HepG2 (cell line): ENCODE measurements around the gene SLC6A17. TPM values are rescaled to one million over a fixed set of nuclear protein-coding genes. Genes with fewer than 3 reads are reported as not detected.

Source experiments
- CAMTA2 ChIP-seq: sonication (generic); formaldehyde crosslinking; IDR thresholded peaks from 2 replicates; pipeline ENCODE4 v1.4.0; 2020; ENCODE audit warnings: mild to moderate bottlenecking, missing genetic modification reagents, borderline replicate concordance
- CENPT ChIP-seq: sonication (generic); formaldehyde crosslinking; IDR thresholded peaks from 2 replicates; pipeline ENCODE4 v1.8.0; 2022; ENCODE audit warnings: low read depth, mild to moderate bottlenecking, moderate library complexity, missing genetic modification reagents
- CSRNP2 ChIP-seq: sonication (generic); formaldehyde crosslinking; conservative IDR thresholded peaks from 2 replicates; pipeline ENCODE4 v1.8.0; 2022; ENCODE audit warnings: low read depth, missing genetic modification reagents
- E2F2 ChIP-seq: sonication (generic); formaldehyde crosslinking; IDR thresholded peaks from 2 replicates; pipeline ENCODE4 v1.4.0; 2020; ENCODE audit warnings: missing genetic modification reagents, borderline replicate concordance
- KAT8 ChIP-seq: IDR thresholded peaks from 2 replicates; pipeline ENCODE4 v1.6.1; 2016; ENCODE audit warnings: missing genetic modification reagents, missing compliant biosample characterization
- NFE2 ChIP-seq: sonication (generic); formaldehyde crosslinking; IDR thresholded peaks from 2 replicates; pipeline ENCODE4 v1.4.0; 2020; ENCODE audit warnings: missing genetic modification reagents
- SIX1 ChIP-seq: sonication (generic); formaldehyde crosslinking; IDR thresholded peaks from 2 replicates; pipeline ENCODE4 v1.4.0; 2020; ENCODE audit warnings: missing genetic modification reagents, borderline replicate concordance
- SRSF1 ChIP-seq: fragments of 200-400 bp; formaldehyde crosslinking; optimal IDR thresholded peaks from 2 replicates; pipeline ENCODE3; 2017; ENCODE audit warnings: mild to moderate bottlenecking, low read depth, low read length, moderate library complexity
- TOPORS ChIP-seq: sonication (generic); formaldehyde crosslinking; IDR thresholded peaks from 2 replicates; pipeline ENCODE4 v1.8.0; 2023; ENCODE audit warnings: mild to moderate bottlenecking, missing genetic modification reagents
- ZBTB34 ChIP-seq: sonication (generic); formaldehyde crosslinking; IDR thresholded peaks from 2 replicates; pipeline ENCODE4 v1.8.0; 2022; ENCODE audit warnings: mild to moderate bottlenecking, missing genetic modification reagents
- ZIK1 ChIP-seq: sonication (generic); formaldehyde crosslinking; IDR thresholded peaks from 2 replicates; pipeline ENCODE4 v1.5.0; 2020; ENCODE audit warnings: mild to moderate bottlenecking, low read depth, missing genetic modification reagents, borderline replicate concordance
- ZMAT3 ChIP-seq: sonication (generic); formaldehyde crosslinking; conservative IDR thresholded peaks from 2 replicates; pipeline ENCODE4 v1.7.0; 2021; ENCODE audit warnings: missing genetic modification reagents
- ZNF101 ChIP-seq: sonication (generic); formaldehyde crosslinking; IDR thresholded peaks from 2 replicates; pipeline ENCODE4 v1.4.0; 2020; ENCODE audit warnings: mild to moderate bottlenecking, low read depth, missing genetic modification reagents, borderline replicate concordance
- ZNF20 ChIP-seq: sonication (generic); formaldehyde crosslinking; IDR thresholded peaks from 2 replicates; pipeline ENCODE4 v1.4.0; 2020; ENCODE audit warnings: mild to moderate bottlenecking, moderate library complexity, missing genetic modification reagents
- ZNF230 ChIP-seq: sonication (generic); formaldehyde crosslinking; IDR thresholded peaks from 2 replicates; pipeline ENCODE4 v1.4.0; 2020; ENCODE audit warnings: mild to moderate bottlenecking, missing genetic modification reagents
- ZNF326 ChIP-seq: sonication (generic); formaldehyde crosslinking; IDR thresholded peaks from 2 replicates; pipeline ENCODE4 v1.4.0; 2020; ENCODE audit warnings: missing genetic modification reagents, borderline replicate concordance
- ZNF441 ChIP-seq: sonication (generic); formaldehyde crosslinking; IDR thresholded peaks from 2 replicates; pipeline ENCODE4 v1.7.0; 2021; ENCODE audit warnings: missing genetic modification reagents, borderline replicate concordance
- ZNF580 ChIP-seq: IDR thresholded peaks from 2 replicates; pipeline ENCODE4 v1.6.1; 2016; ENCODE audit warnings: low read depth, borderline replicate concordance
- ZNF597 ChIP-seq: sonication (generic); formaldehyde crosslinking; IDR thresholded peaks from 2 replicates; pipeline ENCODE4 v1.5.0; 2020; ENCODE audit warnings: missing genetic modification reagents
- ZNF709 ChIP-seq: sonication (generic); formaldehyde crosslinking; IDR thresholded peaks from 2 replicates; pipeline ENCODE4 v1.5.0; 2020; ENCODE audit warnings: mild to moderate bottlenecking, missing genetic modification reagents
- ZNF761 ChIP-seq: sonication (generic); formaldehyde crosslinking; conservative IDR thresholded peaks from 2 replicates; pipeline ENCODE4 v1.4.0; 2020; ENCODE audit warnings: mild to moderate bottlenecking, missing genetic modification reagents
- ZSCAN5A ChIP-seq: sonication (generic); formaldehyde crosslinking; IDR thresholded peaks from 2 replicates; pipeline ENCODE4 v1.8.0; 2022; ENCODE audit warnings: mild to moderate bottlenecking, missing genetic modification reagents, borderline replicate concordance
- polyA plus RNA-seq, 8 experiments: library from polyadenylated mRNA; depleted of rRNA in 3 of 8; stranded (reverse) in 7 of 8; unstranded in 1 of 8; fragments of >200 nt; fragmentation: Illumina TruSeq in 4 of 8; extraction: Trizol in 4 of 8; gene quantifications; 2 replicates each; pipeline versions ENCODE4 v1.2.1 to v1.2.3, GENCODE V29; 2011 to 2016; ENCODE audit warnings: low read depth in 4 of 8, missing spikeins in 1 of 8, mixed read lengths in 1 of 8; ENCODE audit not compliant: insufficient read depth in 1 of 8
- total RNA-seq, 5 experiments: library from RNA; depleted of rRNA; stranded (reverse); fragments of >200 nt; fragmentation: Illumina TruSeq; extraction: Trizol; gene quantifications; 2 replicates each; pipeline ENCODE4 v1.2.3, GENCODE V29; 2016; ENCODE audit warnings: low read depth in 1 of 5

Gene SLC6A17
- total and polyA plus RNA-seq, 2 of the 13 experiments (the other 11 are each of a cell fraction or from before 2014, with no cell fraction given), result not detected

GRCh38 chr1:110155878-110156522 is 5.7 kb downstream of the SLC6A17 start (continued):
- TF ChIP-seq ZSCAN5A (CRISPR knock-in tag), result no peak
- TF ChIP-seq ZNF101 (CRISPR knock-in tag), result no peak
- no peak for TF ChIP-seq E2F2
- TF ChIP-seq SIX1, result no peak
- TF ChIP-seq ZNF709 (CRISPR knock-in tag), result no peak; the same call in 1 of the 2 replicates
- no peak for TF ChIP-seq NFE2 (CRISPR knock-in tag)
- TF ChIP-seq ZNF597, result no peak
- no peak for TF ChIP-seq ZNF230 (CRISPR knock-in tag)
- TF ChIP-seq TOPORS, result 0 out of 2 replicates have a peak, but pooled peaks have one; percentile 40
- TF ChIP-seq ZMAT3 (CRISPR knock-in tag), result peak; percentile 73; the same call in 1 of the 2 replicates
- no peak for TF ChIP-seq ZNF326 (CRISPR knock-in tag)
- no peak for TF ChIP-seq ZNF761
- TF ChIP-seq SRSF1, result no peak
- TF ChIP-seq ZIK1 (CRISPR knock-in tag), result no peak
- TF ChIP-seq ZBTB34 (CRISPR knock-in tag), result no peak
- TF ChIP-seq CENPT (CRISPR knock-in tag), result no peak
- peak; percentile 79; the same call in 1 of the 2 replicates for TF ChIP-seq ZNF441 (CRISPR knock-in tag)
- TF ChIP-seq KAT8 (CRISPR knock-in tag), result no peak
- TF ChIP-seq ZNF580 (CRISPR knock-in tag), result no peak
- 0 out of 2 replicates have a peak, but pooled peaks have one; percentile 58 for TF ChIP-seq CAMTA2 (CRISPR knock-in tag)
- TF ChIP-seq ZNF20, result no peak
- TF ChIP-seq CSRNP2 (CRISPR knock-in tag), result no peak
